Measurements from ENCODE around the gene LSM12.

DNA sequence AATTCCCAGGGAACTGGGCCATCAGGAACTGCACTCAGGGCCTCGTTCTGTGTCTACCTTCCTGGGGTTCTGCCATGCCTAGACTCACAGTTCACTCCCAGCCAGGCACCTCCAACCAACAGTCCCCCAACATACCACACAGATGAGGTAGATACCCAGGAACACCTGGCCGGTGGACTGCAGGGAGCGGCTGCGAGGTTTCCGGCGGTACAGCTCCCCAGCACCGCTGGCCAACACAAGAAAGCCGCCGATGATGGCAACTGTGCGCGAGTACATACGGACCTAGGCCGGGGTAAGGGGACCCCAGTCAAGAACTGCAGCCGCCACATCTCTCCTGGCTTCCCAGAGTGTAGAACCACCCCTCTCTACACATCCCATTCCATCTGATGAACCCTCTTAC is 53.6 kb downstream of the LSM12 start:
- TF ChIP-seq, protein P1, sequence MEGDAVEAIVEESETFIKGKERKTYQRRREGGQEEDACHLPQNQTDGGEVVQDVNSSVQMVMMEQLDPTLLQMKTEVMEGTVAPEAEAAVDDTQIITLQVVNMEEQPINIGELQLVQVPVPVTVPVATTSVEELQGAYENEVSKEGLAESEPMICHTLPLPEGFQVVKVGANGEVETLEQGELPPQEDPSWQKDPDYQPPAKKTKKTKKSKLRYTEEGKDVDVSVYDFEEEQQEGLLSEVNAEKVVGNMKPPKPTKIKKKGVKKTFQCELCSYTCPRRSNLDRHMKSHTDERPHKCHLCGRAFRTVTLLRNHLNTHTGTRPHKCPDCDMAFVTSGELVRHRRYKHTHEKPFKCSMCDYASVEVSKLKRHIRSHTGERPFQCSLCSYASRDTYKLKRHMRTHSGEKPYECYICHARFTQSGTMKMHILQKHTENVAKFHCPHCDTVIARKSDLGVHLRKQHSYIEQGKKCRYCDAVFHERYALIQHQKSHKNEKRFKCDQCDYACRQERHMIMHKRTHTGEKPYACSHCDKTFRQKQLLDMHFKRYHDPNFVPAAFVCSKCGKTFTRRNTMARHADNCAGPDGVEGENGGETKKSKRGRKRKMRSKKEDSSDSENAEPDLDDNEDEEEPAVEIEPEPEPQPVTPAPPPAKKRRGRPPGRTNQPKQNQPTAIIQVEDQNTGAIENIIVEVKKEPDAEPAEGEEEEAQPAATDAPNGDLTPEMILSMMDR (conservative IDR thresholded peaks at IDR 0.05; ENCODE audit: low read length) = no peak
- TF ChIP-seq EZH2phosphoT487 (IDR thresholded peaks at IDR 0.05; ENCODE audit: borderline replicate concordance, low read depth, low read length) = no peak

All from OCI-LY7 (cell line).